Skin epidermis (tissue), 12 donors: ENCODE results near the gene REP15.
A peak's percentile ranks its signal among the peaks of the same experiment; 100 is the strongest.
"Not testable (repeated sequence)": the region's sequence is repeated elsewhere in the genome, so short reads cannot be mapped to it uniquely, and the experiment has no call there.

Source experiments
- H3K27ac ChIP-seq, 21 experiments: fragments of 200-600 bp; sonication (generic) in 11 of 21; one replicate each; pipeline ENCODE4 v1.5.0; 2020; ENCODE audit warnings: mild to moderate bottlenecking in 3 of 21, inconsistent platforms in 2 of 21, moderate library complexity in 2 of 21
- H3K4me3 ChIP-seq, 7 experiments: fragments of 200-600 bp; sonication (generic) in 2 of 7; one replicate each; pipeline ENCODE4 v1.5.0; 2020; ENCODE audit warnings: inconsistent platforms in 2 of 7, mild to moderate bottlenecking in 2 of 7, moderate library complexity in 1 of 7

REP15 gene, protein sequence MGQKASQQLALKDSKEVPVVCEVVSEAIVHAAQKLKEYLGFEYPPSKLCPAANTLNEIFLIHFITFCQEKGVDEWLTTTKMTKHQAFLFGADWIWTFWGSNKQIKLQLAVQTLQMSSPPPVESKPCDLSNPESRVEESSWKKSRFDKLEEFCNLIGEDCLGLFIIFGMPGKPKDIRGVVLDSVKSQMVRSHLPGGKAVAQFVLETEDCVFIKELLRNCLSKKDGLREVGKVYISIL

DNA sequence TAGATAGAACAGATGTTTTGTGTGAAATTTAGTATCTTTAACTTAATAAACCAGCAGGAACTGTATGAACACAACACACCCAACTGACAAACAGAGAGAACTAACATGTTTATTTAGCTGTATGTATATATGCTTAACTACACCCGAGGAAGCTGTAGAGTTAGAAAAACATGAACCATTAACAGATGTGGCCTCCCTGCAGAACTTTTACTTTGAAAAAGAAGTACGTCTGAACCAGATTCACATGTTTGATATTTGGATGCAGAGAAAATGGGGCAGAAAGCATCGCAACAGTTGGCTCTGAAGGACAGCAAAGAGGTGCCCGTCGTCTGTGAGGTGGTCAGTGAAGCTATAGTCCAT, at the start of gene REP15:
REP15 (plus strand) TSS at position 155 of the 360 bp plus-strand sequence; CDS start at position 271, 116 bp downstream.
- H3K4me3 ChIP-seq, result no peak within 1 kb of the TSS

DNA sequence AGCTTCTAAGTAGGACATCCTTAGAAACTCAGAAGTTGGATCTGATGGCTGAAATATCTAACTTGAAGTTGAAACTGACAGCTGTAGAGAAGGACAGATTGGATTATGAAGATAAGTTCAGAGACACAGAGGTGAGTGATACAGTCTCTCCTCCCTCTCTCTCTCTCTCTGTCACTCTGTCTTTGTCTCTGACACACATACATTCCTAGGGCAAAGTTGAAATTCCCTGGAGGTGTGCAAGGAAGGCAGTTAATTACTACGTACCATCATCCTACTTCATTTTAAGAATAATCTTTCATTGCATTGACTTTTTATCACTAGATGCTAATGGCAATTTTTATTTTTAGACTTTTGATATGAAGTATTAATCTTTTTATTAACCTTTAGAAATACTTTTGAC, 46.2 kb upstream of the REP15 start:
- no peak overlapping the region for H3K4me3 ChIP-seq
- H3K27ac ChIP-seq, result no peak overlapping the region

More for the DNA sequence above, at the start of gene REP15:
- no peak within 1 kb of the TSS for H3K27ac ChIP-seq

DNA sequence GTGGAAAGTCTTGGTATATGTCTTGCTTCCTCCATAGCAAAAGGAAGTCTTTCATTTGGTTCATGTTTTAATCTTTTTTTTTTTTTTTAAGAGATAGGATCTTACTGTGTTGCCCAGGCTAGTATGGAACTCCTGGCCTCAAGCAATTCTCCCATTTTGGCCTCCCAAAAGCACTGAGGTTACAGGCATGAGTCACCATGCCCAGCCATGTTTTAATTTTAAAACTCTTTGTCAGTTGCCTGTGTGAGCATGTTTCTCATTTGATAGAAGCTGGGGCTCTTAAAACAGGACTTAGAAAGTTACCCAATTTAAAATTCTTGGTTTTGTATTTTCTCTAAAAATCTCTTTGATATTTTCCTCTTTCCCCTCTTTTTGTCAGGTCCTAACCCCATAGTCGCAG, 45.0 kb upstream of the REP15 start:
- H3K4me3 ChIP-seq, result no peak overlapping the region
- H3K27ac ChIP-seq, result peak overlapping the region in 1 of 21 experiments; percentile 1

DNA sequence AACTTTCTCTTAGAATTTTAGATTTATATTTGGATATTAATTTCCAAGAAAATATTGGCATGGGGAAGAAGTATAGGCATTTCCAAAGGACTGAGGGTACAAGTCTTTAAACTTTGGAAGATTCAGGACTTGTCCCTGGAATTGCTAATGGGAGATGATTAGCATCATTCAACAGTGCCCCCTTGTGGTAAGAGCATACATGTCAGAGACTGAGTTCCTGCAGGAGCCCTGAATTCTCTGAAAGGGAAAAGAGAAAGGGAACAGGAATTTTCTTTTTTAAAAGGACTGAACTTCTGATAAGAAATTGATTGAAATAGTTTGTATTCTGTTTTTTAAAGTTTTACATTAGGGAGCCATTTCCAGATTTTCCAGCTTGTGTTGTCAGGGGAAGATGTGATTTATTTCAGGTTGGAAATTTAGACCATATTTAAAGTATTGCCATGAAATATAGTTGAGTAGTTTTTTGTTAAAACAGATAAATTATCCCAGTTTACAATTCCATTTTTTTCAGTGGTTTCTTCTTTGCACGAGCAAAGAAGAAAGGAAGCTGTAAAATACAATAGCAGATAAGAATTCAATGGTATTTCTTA, 44.0 kb upstream of the REP15 start:
- no peak overlapping the region for H3K4me3 ChIP-seq
- no peak overlapping the region for H3K27ac ChIP-seq

DNA sequence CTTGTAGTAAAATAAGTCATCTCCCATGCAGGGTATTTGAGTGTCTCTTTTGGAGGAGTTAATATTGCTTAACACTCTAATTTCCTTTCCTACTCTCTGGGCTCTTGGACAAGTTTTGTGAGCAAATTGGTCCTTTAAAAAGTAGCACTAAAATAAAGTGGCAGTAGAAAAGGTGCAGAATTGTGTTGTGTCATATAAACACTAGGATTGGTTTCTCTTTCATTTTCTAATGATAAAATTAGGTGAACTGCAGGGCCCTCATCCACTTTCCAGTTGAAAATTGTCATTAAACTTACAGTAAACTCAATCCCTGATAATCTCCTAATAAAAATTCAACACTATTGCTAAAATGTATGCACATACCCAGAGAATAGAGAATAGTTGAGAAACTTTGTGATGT, 42.6 kb upstream of the REP15 start:
- H3K4me3 ChIP-seq, result no peak overlapping the region
- H3K27ac ChIP-seq, result no peak overlapping the region

DNA sequence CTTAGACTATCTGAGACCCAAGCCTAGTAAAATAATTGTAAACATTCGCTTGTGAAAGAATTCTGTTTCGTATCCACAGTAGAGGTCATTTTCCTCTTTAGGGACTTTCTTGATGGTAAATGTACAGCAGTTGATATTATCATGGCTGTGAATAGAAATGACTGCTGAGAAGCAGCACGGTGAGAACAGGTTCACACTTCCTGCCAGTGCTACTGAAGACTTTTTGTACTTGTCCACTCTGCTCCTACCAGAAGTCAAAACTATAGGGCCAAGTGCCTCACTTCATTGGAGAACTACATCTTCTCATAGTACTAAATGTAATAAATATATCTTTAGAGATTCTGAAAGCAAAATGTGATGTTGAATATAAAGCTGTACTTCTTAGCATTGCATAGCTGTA, 40.8 kb upstream of the REP15 start:
- H3K27ac ChIP-seq, H3K4me3 ChIP-seq: not testable (repeated sequence)

DNA sequence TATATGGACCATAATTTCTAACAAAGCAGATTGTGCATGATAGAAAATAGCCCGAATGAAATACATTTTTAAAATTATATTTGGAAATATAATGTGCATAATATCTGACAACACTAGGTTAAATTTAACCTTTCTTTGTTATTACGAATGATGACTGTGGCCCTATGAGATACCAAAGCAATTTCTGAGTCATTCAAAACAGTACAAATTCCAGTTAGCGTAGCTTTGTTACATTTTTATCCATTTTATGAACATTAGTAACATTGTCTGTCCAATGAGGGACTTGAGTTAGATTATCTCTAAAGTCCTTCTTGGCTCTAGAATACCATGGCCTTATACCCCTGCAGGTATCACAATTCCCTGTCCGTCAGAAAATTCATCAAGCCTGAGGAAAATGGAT, 39.0 kb upstream of the REP15 start:
- no peak overlapping the region for H3K4me3 ChIP-seq
- H3K27ac ChIP-seq, result no peak overlapping the region

DNA sequence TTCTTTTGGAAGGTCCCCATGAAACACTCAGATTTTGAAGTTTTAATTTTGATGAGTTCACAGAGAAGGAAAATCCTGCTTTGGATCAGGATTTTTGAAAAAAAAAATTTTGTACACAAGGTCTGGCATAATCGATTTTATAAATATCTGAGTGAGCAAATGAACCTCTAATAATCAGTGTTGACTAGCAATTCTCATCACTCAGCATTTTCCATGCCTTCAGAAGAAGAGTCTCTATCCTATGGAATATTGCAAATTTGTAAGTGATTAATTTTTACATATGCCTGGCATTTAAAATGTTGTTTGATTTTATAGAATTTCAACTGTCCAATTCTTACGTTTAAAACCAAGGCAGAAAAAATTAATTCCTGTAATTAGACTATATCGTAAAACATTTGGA, 30.5 kb upstream of the REP15 start:
- no peak overlapping the region for H3K27ac ChIP-seq
- no peak overlapping the region for H3K4me3 ChIP-seq

DNA sequence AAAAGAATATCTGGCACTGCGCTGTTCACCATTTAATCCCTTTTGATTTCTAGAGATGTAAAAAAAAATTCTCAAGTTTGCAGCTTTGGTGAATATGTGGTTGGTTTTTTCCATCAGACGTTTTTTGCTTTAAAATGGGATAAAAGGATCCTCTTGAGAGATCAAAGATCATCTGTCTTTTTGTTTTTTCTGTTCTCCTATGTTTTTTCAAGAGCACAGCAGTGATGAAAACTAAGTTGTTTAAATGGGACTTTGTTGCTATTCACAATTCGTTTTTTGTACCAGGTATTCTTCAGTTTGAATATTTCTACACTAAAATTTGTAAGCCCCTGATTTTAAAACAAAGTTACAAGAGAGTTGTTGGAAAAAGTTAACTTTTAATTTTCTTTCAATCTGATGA, 29.7 kb upstream of the REP15 start:
- H3K27ac ChIP-seq, result no peak overlapping the region
- no peak overlapping the region for H3K4me3 ChIP-seq

DNA sequence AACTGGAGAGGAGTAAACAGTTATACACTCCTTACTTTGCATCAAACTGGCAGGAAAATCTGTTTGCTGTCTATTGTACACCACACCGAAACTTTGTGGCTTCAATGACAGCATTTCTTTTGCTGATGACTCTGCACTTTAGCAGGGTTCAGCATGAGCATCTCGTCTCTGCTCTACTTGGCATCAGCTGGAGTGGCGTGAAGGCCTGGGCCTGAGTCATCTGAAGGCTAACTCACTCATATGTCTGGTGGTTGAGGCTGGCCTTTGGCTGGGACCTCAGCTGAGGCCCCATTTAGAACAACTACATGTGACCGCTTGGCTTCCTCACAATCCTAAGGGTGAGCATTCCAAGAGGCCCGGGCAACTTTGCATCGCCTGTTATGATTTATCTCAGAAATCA, 28.7 kb upstream of the REP15 start:
- no peak overlapping the region for H3K27ac ChIP-seq
- H3K4me3 ChIP-seq, result no peak overlapping the region

DNA sequence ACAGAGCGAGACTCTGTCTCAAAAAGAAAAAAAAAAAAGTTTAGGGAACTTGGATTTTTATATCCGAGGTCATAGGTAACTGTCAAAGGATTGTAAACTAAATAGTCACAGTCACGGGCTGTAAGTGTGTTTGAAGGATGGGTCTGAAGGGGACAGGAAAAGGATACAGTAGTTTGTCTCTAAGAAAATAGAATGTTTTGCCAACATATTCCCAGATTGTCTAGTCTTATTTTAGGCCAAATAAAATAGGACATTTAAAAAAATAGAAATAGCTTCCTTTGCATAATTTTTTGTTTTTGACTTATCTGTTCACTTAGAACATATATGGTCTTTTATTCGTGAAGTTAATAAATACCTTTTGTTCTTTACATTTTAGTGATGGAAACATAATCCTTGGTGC, 24.2 kb upstream of the REP15 start:
- Histone ChIP-seq H3K27ac (no peak overlapping the region), H3K4me3 (no peak overlapping the region)

DNA sequence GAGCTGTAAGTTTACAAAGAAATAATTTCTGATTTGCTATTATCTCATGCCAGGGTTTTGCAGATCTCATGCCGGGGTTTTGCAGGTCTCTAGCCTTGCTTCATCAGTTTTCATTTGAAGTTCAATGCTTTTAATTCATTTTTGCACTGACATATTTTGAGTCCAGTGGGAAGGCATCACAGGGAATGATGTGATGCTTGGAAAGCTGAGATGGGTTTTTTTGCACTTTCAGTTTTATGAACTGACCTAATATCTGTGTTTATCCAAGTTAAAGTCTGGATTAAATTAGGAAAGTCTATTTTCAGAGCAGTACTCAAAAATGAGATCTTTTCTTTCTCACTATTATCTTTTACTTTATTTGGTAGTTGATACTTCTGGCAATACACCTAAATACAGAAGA, 23.6 kb upstream of the REP15 start:
- H3K27ac ChIP-seq, result peak overlapping the region in 1 of 21 experiments; percentile 66

DNA sequence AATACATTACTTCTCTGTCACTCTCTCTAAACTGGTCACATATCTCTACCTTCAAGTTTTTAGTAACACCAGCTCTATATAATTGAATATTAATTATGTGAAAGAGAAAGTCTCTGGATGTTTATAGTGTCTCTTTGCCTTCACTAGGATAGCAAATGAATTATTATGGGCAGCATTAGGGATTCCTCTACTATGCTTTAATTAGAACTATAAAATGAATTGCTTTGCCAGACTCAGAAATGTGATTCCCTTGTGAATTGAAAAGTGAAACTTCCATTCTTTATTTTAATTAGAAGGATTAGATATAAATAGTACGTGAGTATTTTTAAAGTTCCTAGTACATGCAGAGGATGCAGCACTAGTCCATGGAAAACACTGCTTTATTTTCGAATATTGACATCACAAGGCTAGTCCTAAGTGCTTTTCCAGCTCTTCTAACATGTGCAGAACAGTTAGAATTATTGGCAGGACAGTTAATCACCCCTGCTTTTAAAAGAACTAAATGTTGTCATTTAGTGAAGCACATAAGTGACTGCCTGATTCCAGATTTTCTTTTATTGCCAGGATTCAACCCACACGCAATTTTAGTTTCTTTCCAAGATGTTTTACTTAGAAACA, 23.0 kb upstream of the REP15 start:
- Histone ChIP-seq H3K4me3 (no peak overlapping the region), H3K27ac (peak overlapping the region in 2 of 21 experiments; percentile 2 to 66)

More for the DNA sequence above, 23.6 kb upstream of the REP15 start:
- no peak overlapping the region for H3K4me3 ChIP-seq

DNA sequence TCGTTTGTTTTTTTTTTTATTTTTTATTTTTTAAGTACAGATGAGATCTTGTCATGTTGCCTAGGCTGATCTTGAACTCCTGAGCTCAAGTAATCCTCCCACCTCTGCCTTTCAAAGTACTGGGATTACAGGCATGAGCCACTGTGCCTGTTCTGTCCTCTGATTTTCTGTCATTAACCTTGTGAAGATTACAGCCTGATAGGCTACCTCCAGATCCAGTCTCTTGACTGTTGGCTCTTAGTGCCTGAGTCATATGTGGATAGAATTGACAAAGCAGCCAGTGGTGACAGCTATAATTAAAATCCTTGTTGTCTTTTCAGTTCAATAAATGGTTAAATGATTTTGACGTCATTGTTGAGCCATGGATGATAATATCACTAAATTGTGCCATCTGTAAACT, 21.3 kb upstream of the REP15 start:
- no peak overlapping the region for H3K27ac ChIP-seq
- H3K4me3 ChIP-seq, result no peak overlapping the region

DNA sequence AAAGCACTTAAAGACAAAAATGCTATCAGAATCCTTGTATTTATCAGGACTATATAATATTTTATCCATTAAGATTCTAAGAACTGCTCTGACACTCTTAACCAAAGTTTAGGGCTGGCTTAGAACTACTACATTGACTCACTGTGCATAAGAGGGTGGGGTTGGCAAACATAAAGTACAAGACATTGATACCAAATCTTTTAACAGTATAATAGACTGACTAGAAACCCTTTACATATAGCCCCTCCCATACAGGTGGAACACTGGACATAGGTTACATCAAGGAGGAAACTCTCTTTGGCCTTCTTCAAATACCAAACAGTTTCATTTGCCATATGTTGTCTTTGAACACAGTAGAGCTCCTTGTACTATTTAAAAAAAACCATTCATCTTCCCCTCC, 15.6 kb upstream of the REP15 start:
- Histone ChIP-seq H3K4me3 (no peak overlapping the region), H3K27ac (no peak overlapping the region)

DNA sequence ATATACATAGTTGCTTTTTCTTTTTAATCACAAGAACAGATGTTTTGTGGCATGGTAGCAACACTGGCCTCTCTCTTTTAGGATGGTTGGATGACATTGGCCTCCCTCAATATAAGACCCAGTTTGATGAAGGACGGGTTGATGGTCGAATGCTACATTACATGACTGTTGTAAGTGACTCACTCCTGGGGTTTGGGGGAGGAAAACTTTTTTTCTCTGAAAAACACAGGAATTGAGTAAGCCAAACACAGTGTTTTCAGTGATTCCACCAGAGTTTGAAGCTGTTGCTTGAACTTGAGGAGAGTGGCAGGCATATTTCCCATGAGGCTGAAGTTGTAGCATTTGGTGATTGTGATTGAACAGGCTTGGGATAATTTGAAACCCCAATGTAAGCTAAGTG, 13.7 kb upstream of the REP15 start:
- Histone ChIP-seq H3K27ac (no peak overlapping the region), H3K4me3 (no peak overlapping the region)

DNA sequence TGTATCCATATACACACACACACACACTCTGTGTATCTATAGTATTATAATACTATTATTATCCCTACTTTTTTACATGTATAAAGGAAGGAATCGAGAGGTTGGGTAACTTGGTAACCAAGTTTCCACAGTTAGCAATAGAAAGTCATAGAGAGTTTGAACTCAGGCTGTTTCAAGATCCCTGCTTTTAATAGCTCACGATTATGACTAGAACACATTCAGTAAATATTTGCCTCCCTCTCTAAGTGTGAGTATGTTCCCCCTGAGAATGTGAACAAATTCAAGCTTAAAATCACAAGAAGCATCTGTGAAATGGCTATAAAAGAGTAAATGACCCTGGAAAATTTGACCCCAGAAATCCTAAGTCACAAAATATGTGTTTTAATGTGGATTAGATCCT, 11.0 kb upstream of the REP15 start:
- Histone ChIP-seq H3K4me3 (no peak overlapping the region), H3K27ac (no peak overlapping the region)

DNA sequence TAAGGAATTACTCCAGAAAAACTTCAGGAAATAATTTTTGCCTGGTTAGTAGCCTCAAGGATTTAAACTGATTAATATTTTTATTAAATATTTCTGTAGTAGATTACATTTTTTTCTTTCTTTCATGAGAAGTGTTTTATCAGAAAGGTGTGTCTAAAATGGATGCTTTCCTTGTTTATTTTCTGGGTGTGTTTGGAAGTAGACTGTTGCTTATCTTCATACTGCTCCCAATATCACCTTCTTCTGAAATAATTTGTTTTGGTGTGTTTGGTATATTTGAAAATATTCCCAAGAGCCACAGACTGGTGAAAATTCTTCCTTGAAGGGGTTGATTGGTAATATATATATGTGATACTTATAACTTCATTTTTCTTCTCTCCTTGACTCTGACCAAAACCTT, 10.1 kb upstream of the REP15 start:
- no peak overlapping the region for H3K27ac ChIP-seq
- H3K4me3 ChIP-seq, result no peak overlapping the region

DNA sequence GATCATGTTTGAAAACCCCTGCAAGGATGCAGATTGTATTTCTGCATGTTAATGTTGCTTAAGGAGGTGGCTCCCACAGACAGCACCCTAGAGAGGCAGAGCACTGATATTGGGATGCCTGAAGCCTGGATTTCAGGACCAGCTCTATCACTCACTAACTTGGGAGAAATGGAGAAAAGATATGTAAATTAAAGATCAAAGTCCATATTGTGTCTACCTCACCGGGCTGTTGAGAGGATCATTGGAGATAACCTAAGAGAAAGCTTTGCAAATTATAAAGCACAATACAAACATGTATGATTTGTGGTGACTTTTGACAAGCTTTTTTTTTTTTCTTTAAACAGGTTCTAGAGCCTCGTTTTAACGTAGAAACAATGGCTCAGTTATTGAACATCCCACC, 7.6 kb upstream of the REP15 start:
- Histone ChIP-seq H3K27ac (no peak overlapping the region), H3K4me3 (no peak overlapping the region)

DNA sequence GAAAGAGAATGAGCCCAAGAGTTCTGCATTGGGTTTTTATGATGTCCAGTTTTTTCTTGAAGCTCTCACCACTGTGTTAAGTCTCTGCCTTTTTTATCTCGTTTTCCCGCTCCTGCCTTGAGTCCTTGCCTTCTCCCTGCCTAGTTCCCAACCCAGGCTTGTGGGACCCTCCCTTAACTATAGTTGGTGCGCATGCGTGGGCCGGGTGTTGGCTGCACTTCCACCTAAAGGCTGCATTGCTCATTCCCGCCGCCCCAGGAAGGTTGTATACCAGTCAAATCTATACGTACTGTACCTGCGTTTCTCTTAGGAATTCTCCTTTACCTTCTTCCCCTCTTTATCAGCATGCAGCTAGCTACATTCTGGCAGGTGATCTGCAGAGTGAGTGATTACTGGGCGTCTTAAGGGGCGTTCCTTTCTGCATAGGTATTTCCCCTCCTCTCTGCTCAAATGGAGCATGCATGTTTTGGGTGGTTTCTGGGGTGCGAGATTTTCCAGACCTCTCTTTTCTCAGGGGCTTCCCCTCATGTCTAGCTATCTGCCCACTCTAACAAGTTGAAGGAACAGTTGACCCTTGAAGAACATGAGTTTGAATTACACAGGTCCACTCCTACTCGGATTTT, 6.6 kb upstream of the REP15 start:
- H3K27ac ChIP-seq, result no peak overlapping the region
- H3K4me3 ChIP-seq, result no peak overlapping the region

DNA sequence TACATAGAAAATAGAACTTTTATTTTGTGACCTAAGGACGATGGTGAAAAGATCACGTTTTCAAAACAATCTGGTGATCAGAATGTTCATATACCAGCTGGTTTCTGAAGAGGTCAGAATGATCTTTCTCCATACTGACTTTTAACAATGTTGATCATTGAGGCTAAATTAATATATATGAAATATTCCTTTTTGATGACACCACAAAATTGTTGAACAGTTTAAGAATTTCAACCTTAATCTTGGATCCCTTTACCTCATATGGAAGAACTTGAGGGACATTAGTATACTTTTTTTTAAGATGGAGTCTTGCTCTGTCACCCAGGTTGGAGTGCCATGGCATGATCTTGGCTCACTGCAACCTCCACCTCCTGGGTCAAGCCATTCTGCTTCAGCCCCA, 2.8 kb upstream of the REP15 start:
- no peak overlapping the region for H3K4me3 ChIP-seq
- no peak overlapping the region for H3K27ac ChIP-seq
